ENCODE results near the gene ZNF202.

DNA sequence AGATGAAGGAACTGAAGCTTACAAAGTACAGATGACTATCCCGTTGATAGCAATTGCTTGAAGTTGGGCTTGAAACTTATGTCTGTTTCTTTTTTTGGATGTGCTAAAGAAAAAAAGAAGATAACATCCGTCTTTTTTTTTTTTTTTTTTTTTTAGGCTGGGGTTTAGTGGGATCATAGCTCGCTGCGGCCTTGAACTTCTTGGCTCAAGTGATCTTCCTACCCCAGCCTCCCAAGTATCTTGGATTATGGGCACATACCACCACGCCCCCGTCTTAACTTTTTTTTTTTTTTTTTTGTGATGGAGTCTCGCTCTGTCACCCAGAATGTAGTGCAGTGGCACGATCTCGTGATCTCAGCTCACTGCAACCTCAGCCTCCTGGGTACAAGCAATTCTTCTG, 46.2 kb downstream of the ZNF202 start:
- TF ChIP-seq, protein P1, sequence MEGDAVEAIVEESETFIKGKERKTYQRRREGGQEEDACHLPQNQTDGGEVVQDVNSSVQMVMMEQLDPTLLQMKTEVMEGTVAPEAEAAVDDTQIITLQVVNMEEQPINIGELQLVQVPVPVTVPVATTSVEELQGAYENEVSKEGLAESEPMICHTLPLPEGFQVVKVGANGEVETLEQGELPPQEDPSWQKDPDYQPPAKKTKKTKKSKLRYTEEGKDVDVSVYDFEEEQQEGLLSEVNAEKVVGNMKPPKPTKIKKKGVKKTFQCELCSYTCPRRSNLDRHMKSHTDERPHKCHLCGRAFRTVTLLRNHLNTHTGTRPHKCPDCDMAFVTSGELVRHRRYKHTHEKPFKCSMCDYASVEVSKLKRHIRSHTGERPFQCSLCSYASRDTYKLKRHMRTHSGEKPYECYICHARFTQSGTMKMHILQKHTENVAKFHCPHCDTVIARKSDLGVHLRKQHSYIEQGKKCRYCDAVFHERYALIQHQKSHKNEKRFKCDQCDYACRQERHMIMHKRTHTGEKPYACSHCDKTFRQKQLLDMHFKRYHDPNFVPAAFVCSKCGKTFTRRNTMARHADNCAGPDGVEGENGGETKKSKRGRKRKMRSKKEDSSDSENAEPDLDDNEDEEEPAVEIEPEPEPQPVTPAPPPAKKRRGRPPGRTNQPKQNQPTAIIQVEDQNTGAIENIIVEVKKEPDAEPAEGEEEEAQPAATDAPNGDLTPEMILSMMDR (IDR thresholded peaks at IDR 0.05), result no peak
- no peak for TF ChIP-seq POLR2AphosphoS5 (IDR thresholded peaks at IDR 0.05)
